AG04450 (cell line): ENCODE results near the gene SIT1. TPM values are rescaled to one million over a fixed set of nuclear protein-coding genes. Genes with fewer than 3 reads are reported as not detected.

Experiments
- CTCF ChIA-PET: fragments of 300-600, 350-600 bp; formaldehyde crosslinking; extraction: SDS; loops from one replicate; lab custom pipeline; 2022; ENCODE audit warnings: antibody characterized with exemption, inconsistent platforms; lab: Charles Lee
- POLR2A ChIA-PET: fragments of 350-600 bp; formaldehyde crosslinking; extraction: SDS; loops from one replicate; lab custom pipeline; 2021; ENCODE audit warnings: antibody characterized with exemption, inconsistent platforms; lab: Yijun Ruan, JAX
- DNase-seq: peaks from one replicate; pipeline ENCODE4 v3.0.0-alpha.2; 2011; ENCODE audit warnings: low read depth, low spot score
- H3K27ac ChIP-seq: one replicate; pipeline ENCODE4 v1.5.1; 2012; ENCODE audit warnings: low read depth, low read length, control low read depth
- H3K27me3 ChIP-seq: one replicate; pipeline ENCODE4 v1.6.0; 2012; ENCODE audit warnings: low read length; ENCODE audit not compliant: control insufficient read depth, insufficient read depth
- H3K4me3 ChIP-seq: 2 replicates; pipeline ENCODE4 v1.5.1; 2011; ENCODE audit warnings: mild to moderate bottlenecking, low read depth, low read length, control low read depth
- H3K9me3 ChIP-seq: 2 replicates; pipeline ENCODE4 v1.5.1; 2012; ENCODE audit warnings: low read length; ENCODE audit not compliant: control insufficient read depth, insufficient read depth
- CTCF ChIP-seq: IDR thresholded peaks from 2 replicates; pipeline ENCODE4 v1.5.1; 2011; ENCODE audit warnings: low read depth, low read length, control low read depth, inconsistent platforms
- polyA plus RNA-seq: library from polyadenylated mRNA; depleted of rRNA; stranded (reverse); fragments of >200 nt; gene quantifications from 2 replicates; pipeline ENCODE4 v1.2.3, GENCODE V29; 2011; rRNA removed
- small RNA-seq: library from RNA; depleted of rRNA; stranded (forward); fragments of <200 nt; gene quantifications from one replicate; pipeline ENCODE3, GENCODE V24; 2012; ENCODE audit warnings: low read depth; ENCODE audit not compliant: insufficient read length

The SIT1 gene
- polyA plus RNA-seq, 1 experiment: not detected

GRCh38 chr9:35599763-35600604 is 50.7 kb downstream of the SIT1 start:
- TF ChIP-seq CTCF: peak; percentile 16; the same call in 1 of the 2 replicates
- H3K27ac ChIP-seq: no peak overlapping the region
- ChIA-PET CTCF (interaction anchor here (1.4 kb wide), 1 partner anchor 119 kb away, joined by 4 read pairs; no protein-coding TSS in a partner anchor), POLR2A (no interaction called here)
- no peaks in the 10 kb centered on the region for H3K27me3 ChIP-seq
- no peak overlapping the region for H3K4me3 ChIP-seq
- DNase-seq: no peak
- H3K9me3 ChIP-seq: no peaks in the 10 kb centered on the region; the same call in 1 of the 2 replicates

Small RNA genes within 50 kb of the gene (small RNA-seq; reads per million reads assigned to genes)
- gene MIR4667 (not detected), gene RMRP (not detected), gene RN7SL22P (not detected)

Other genes with a start within 250 kb of the SIT1 start
- 17.4 and 19.3 TPM in 2 replicates for gene RUSC2, start 160.8 kb downstream of the SIT1 start, polyA plus RNA-seq
- 12.8 and 14.5 TPM in 2 replicates for gene TESK1, start 45.7 kb downstream of the SIT1 start, polyA plus RNA-seq
- gene CD72, start 32.5 kb downstream of the SIT1 start, polyA plus RNA-seq: 0.86 and 1.0 TPM in 2 replicates
- 173 and 306 TPM in 2 replicates for gene RMRP, start 7.1 kb upstream of the SIT1 start, polyA plus RNA-seq
- 11.8 TPM in 2 replicates for gene CCDC107, start 7.4 kb upstream of the SIT1 start, polyA plus RNA-seq
- 1.1 and 1.2 TPM in 2 replicates for gene ARHGEF39, start 14.3 kb upstream of the SIT1 start, polyA plus RNA-seq
- 1.2 and 1.3 TPM in 2 replicates for gene CA9, start 23.0 kb upstream of the SIT1 start, polyA plus RNA-seq
- 1,535 and 1,633 TPM in 2 replicates for gene TPM2, start 39.0 kb upstream of the SIT1 start, polyA plus RNA-seq
- gene TLN1, start 81.3 kb upstream of the SIT1 start, polyA plus RNA-seq: 165 and 224 TPM in 2 replicates
- gene CREB3, start 81.7 kb upstream of the SIT1 start, polyA plus RNA-seq: 51.1 and 58.1 TPM in 2 replicates
- 32.9 and 34.7 TPM in 2 replicates for gene GBA2, start 98.3 kb upstream of the SIT1 start, polyA plus RNA-seq
- gene RGP1, start 98.4 kb upstream of the SIT1 start, polyA plus RNA-seq: 20.2 and 20.7 TPM in 2 replicates
- not detected in 2 replicates for gene MSMP, start 103.3 kb upstream of the SIT1 start, polyA plus RNA-seq
- 31.9 and 44.6 TPM in 2 replicates for gene NPR2, start 140.7 kb upstream of the SIT1 start, polyA plus RNA-seq
- 0.56 and 0.58 TPM in 2 replicates for gene SPAG8, start 161.3 kb upstream of the SIT1 start, polyA plus RNA-seq
- 17.5 and 18.5 TPM in 2 replicates for gene HINT2, start 164.1 kb upstream of the SIT1 start, polyA plus RNA-seq
- not detected in 2 replicates for gene FAM221B, start 177.8 kb upstream of the SIT1 start, polyA plus RNA-seq
- gene TMEM8B, start 178.3 kb upstream of the SIT1 start, polyA plus RNA-seq: 3.3 and 4.7 TPM in 2 replicates
- gene OR13J1, start 219.5 kb upstream of the SIT1 start, polyA plus RNA-seq: not detected in 2 replicates